GM12878 (cell line): ENCODE measurements around the gene HID1. TPM values are rescaled to one million over a fixed set of nuclear protein-coding genes. Genes with fewer than 3 reads are reported as not detected.

Source experiments
- ATAC-seq: fragments of 200-7000 bp; cut with Tn5 transposase; 3 replicates; pipeline ENCODE4 v1.9.1; 2020; ENCODE audit warnings: mild to moderate bottlenecking, moderate library complexity
- BruUV-seq: library from RNA; stranded (reverse); fragments of 400-500 nt; replicated peaks from 2 replicates; lab custom pipeline; 2021; lab: Mats Ljungman, UMichigan
- CTCF ChIA-PET: fragments of 300-600 bp; sonication (Branson Sonifier 250); formaldehyde crosslinking; extraction: SDS; loops from one replicate; lab custom pipeline; 2021; ENCODE audit warnings: inconsistent platforms; lab: Yijun Ruan, JAX
- POLR2A ChIA-PET: fragments of 350-600 bp; formaldehyde crosslinking; extraction: SDS; loops from one replicate; lab custom pipeline; 2021; ENCODE audit warnings: inconsistent platforms; lab: Charles Lee
- RAD21 ChIA-PET: fragments of 300-600 bp; sonication (Branson Sonifier 250); formaldehyde crosslinking; loops from one replicate; lab custom pipeline; 2023; ENCODE audit warnings: antibody characterized with exemption; ENCODE audit not compliant: unreplicated experiment; lab: Charles Lee
- SMC1A ChIA-PET: fragments of 300-600 bp; sonication (Branson Sonifier 250); formaldehyde crosslinking; loops from one replicate; lab custom pipeline; 2023; ENCODE audit not compliant: unreplicated experiment, uncharacterized antibody; lab: Charles Lee
- DNase-seq: peaks from one replicate; pipeline ENCODE4 v3.0.0-alpha.2; 2011; ENCODE audit warnings: low read depth, low spot score
- FAIRE-seq: peaks from 3 replicates; lab custom pipeline; 2011; peaks lifted over from hg19 to GRCh38; lab: Jason Lieb, UNC
- H2AFZ ChIP-seq: 2 replicates; pipeline ENCODE4 v1.6.0; 2011; ENCODE audit warnings: low read depth, low read length, control low read depth; ENCODE audit not compliant: control insufficient read depth
- H3K27ac ChIP-seq: 2 replicates; pipeline ENCODE4 v1.5.1; 2011; ENCODE audit warnings: control low read depth; ENCODE audit not compliant: control insufficient read depth, insufficient read depth
- H3K27me3 ChIP-seq, 2 experiments: replicated peaks in 1 of 2; 2 replicates each; pipeline versions ENCODE4 v1.6.0 to v1.6.1; 2011; ENCODE audit warnings: low read length in 1 of 2; ENCODE audit not compliant: control insufficient read depth in 2 of 2, insufficient read depth in 2 of 2
- H3K36me3 ChIP-seq, 2 experiments: 2 replicates each; pipeline ENCODE4 v1.5.1; 2011; ENCODE audit warnings: low read length in 1 of 2; ENCODE audit not compliant: control insufficient read depth in 2 of 2, insufficient read depth in 2 of 2
- H3K4me1 ChIP-seq: 2 replicates; pipeline ENCODE4 v1.6.1; 2011; ENCODE audit warnings: mild to moderate bottlenecking, low read length, moderate library complexity, mixed read lengths; ENCODE audit not compliant: control insufficient read depth, insufficient read depth
- H3K4me2 ChIP-seq: 2 replicates; pipeline ENCODE4 v1.6.0; 2011; ENCODE audit warnings: control low read depth; ENCODE audit not compliant: control insufficient read depth, insufficient read depth
- H3K4me3 ChIP-seq: fragments of 200-600 bp; sonication (generic); 2 replicates; pipeline ENCODE4 v1.5.1; 2016
- H3K79me2 ChIP-seq: 2 replicates; pipeline ENCODE4 v1.6.0; 2011; ENCODE audit warnings: low read length; ENCODE audit not compliant: control insufficient read depth, insufficient read depth
- H3K9ac ChIP-seq: 2 replicates; pipeline ENCODE4 v1.8.0; 2011; ENCODE audit warnings: low read length, control low read depth, mixed read lengths; ENCODE audit not compliant: control insufficient read depth, insufficient read depth
- H3K9me3 ChIP-seq: replicated peaks from 3 replicates; pipeline ENCODE4 v1.5.1; 2011; ENCODE audit warnings: mild to moderate bottlenecking, low read length; ENCODE audit not compliant: control insufficient read depth, insufficient read depth
- H4K20me1 ChIP-seq: 2 replicates; pipeline ENCODE4 v1.6.0; 2011; ENCODE audit not compliant: control insufficient read depth, insufficient read depth
- BCLAF1 ChIP-seq: fragments of 450-650 bp; IDR thresholded peaks from 2 replicates; pipeline ENCODE4 v1.6.1; 2017; ENCODE audit warnings: antibody characterized with exemption, mild to moderate bottlenecking, moderate library complexity
- CREB1 ChIP-seq: IDR thresholded peaks from 2 replicates; pipeline ENCODE4 v1.6.1; 2012; ENCODE audit warnings: low read depth, mild to moderate bottlenecking, inconsistent platforms
- DPF2 ChIP-seq: fragments of 450-650 bp; IDR thresholded peaks from 2 replicates; pipeline ENCODE4 v1.6.1; 2017; ENCODE audit warnings: mild to moderate bottlenecking
- JUND ChIP-seq: IDR thresholded peaks from 2 replicates; pipeline ENCODE4 v1.6.1; 2012; ENCODE audit warnings: low read depth, mild to moderate bottlenecking, low read length, improper control_type of control experiment, moderate library complexity
- MTA3 ChIP-seq: IDR thresholded peaks from 2 replicates; pipeline ENCODE4 v1.6.1; 2012; ENCODE audit warnings: low read length, inconsistent platforms, borderline replicate concordance
- NFIC ChIP-seq: IDR thresholded peaks from 2 replicates; pipeline ENCODE4 v1.6.1; 2012; ENCODE audit warnings: low read depth, mild to moderate bottlenecking, inconsistent platforms, low read length, moderate library complexity
- SMAD5 ChIP-seq: IDR thresholded peaks from 2 replicates; pipeline ENCODE4 v1.6.1; 2016; ENCODE audit warnings: antibody characterized with exemption, low read depth
- STAT1 ChIP-seq: fragments of 450-650 bp; conservative IDR thresholded peaks from 2 replicates; pipeline ENCODE4 v1.6.1; 2014; ENCODE audit warnings: antibody characterized with exemption, mild to moderate bottlenecking
- SUZ12 ChIP-seq: fragments of 200-600 bp; sonication (generic); IDR thresholded peaks from one replicate; pipeline ENCODE4 v1.6.1; 2018; ENCODE audit warnings: antibody characterized with exemption, mild to moderate bottlenecking; ENCODE audit not compliant: unreplicated experiment
- WGBS: methylation state at CpG from one replicate; pipeline ENCODE4 v1.1.6; 2016; ENCODE audit warnings: low lambda C conversion rate; ENCODE audit not compliant: insufficient replicate concordance, insufficient coverage; ENCODE audit errors: missing lambda C conversion rate; 5-methylcytosine and 5-hydroxymethylcytosine counted together
- in situ Hi-C: fragments of 300-500 bp; cut with MboI; formaldehyde crosslinking; loops from 9 replicates; pipeline ENCODE4 v1.14.3; 2018; ENCODE audit warnings: mixed read lengths
- intact Hi-C: fragments of 100-400 bp; cut with micrococcal nuclease; formaldehyde crosslinking; loops from one replicate; pipeline ENCODE4 v1.14.2; 2022; ENCODE audit not compliant: unreplicated experiment
- polyA plus RNA-seq, 11 experiments: library from polyadenylated mRNA; depleted of rRNA in 4 of 11; unstranded in 6 of 11; stranded (reverse) in 5 of 11; fragments of >200 nt; fragmentation: Nextera tagmentation in 4 of 11; fragmentation: Illumina TruSeq in 1 of 11; extraction: Ambion mirVana in 4 of 11; extraction: Trizol in 1 of 11; gene quantifications; 1 replicate in 1 of 11; 2 replicates in 10 of 11; pipeline versions ENCODE4 v1.2.1 to v1.2.3, GENCODE V29; 2011 to 2016; ENCODE audit warnings: inconsistent platforms in 2 of 11, missing spikeins in 2 of 11, low read depth in 1 of 11
- total RNA-seq, 4 experiments: library from RNA; depleted of rRNA in 3 of 4; stranded (reverse); fragments of >200 nt in 3 of 4; fragmentation: Illumina TruSeq in 1 of 4; extraction: Trizol in 1 of 4; gene quantifications; 2 replicates each; pipeline versions ENCODE4 v1.2.1 to v1.2.3, GENCODE V29; 2013 to 2021

Gene HID1
- total and polyA plus RNA-seq, 10 of the 15 experiments (the other 5 are each of a cell fraction or from before 2014, with no cell fraction given) = 0.04 to 0.77 (median 0.32) TPM; not detected in 2

GRCh38 chr17:74952431-74953133 is 20.0 kb downstream of the HID1 start:
- Histone ChIP-seq H4K20me1 (no peaks in the 10 kb centered on the region), H3K9ac (no peak overlapping the region), H2AFZ (no peak overlapping the region), H3K4me2 (no peak overlapping the region), H3K27ac (no peak overlapping the region), H3K27me3 (no peaks in the 10 kb centered on the region), H3K4me1 (no peaks in the 10 kb centered on the region), H3K9me3 (no peaks in the 10 kb centered on the region; the same call in 2 of the 3 replicates), H3K79me2 (no peaks in the 10 kb centered on the region), H3K4me3 (no peak overlapping the region), H3K36me3 (no peaks in the 10 kb centered on the region)
- DNase-seq (no peak), FAIRE-seq (no peak), ATAC-seq (no peak)
- ChIA-PET CTCF (interaction anchor here (3.5 to 13.8 kb wide), 2 partner anchors 9 to 28 kb away, joined by 19 to 274 read pairs; partner anchors contain the start of genes OTOP2 and USH1G), POLR2A (no interaction called here), RAD21 (no interaction called here), SMC1A (interaction anchor here (1.0 kb wide), 1 partner anchor 176 kb away, joined by 3 read pairs; the partner anchor contains the start of gene NAT9)
- TF ChIP-seq SMAD5 (no peak), JUND (no peak), BCLAF1 (no peak), CREB1 (no peak), MTA3 (no peak), DPF2 (no peak), SUZ12 (no peak), STAT1 (no peak), NFIC (no peak)
- in situ Hi-C loops = no loop called here
- intact Hi-C loops = no loop called here
- no TSS peak for BruUV-seq
- WGBS = 59% methylated on average over 24 of the region's 24 CpGs
